ENCODE results near the gene CATSPERD.

DNA sequence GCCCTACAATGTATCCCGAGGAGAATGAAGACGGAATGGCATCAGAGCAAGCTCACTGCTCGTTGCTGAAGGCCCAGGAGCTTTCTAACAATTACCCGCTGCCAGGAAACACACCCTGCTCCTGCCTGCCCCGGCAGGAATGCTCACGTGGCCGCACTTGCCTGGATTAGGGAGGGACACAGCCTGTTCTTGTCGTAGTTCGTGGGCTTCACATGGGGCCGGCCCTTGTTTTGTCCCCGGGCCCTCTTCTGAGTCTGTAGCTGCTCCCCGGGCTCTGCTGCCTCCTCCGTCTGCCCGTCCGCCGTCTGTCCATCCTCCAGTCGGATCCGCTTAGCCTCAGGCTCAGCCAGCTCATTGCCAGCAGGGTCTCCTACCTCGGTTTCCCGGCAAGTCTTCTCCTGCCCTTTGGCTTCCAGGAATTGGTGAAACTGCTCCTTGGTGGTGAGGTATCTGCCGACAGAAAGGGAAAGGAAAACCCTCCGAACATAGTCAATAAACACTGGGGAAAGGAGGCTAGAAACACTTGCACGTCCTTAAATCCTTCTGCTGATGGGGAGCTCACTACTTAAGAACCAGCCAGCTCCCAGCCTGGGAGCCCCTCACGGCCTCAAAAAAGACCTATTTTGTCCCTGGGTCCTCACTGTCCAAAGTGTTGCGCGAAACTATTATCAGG is 69.6 kb downstream of the CATSPERD start:
- TF ChIP-seq, protein P1, sequence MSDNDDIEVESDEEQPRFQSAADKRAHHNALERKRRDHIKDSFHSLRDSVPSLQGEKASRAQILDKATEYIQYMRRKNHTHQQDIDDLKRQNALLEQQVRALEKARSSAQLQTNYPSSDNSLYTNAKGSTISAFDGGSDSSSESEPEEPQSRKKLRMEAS (CRISPR knock-in tag; IDR thresholded peaks at IDR 0.05): no peak
- TF ChIP-seq, protein P2, sequence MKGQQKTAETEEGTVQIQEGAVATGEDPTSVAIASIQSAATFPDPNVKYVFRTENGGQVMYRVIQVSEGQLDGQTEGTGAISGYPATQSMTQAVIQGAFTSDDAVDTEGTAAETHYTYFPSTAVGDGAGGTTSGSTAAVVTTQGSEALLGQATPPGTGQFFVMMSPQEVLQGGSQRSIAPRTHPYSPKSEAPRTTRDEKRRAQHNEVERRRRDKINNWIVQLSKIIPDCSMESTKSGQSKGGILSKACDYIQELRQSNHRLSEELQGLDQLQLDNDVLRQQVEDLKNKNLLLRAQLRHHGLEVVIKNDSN (CRISPR knock-in tag; IDR thresholded peaks at IDR 0.05): no peak
- TF ChIP-seq, protein P3, sequence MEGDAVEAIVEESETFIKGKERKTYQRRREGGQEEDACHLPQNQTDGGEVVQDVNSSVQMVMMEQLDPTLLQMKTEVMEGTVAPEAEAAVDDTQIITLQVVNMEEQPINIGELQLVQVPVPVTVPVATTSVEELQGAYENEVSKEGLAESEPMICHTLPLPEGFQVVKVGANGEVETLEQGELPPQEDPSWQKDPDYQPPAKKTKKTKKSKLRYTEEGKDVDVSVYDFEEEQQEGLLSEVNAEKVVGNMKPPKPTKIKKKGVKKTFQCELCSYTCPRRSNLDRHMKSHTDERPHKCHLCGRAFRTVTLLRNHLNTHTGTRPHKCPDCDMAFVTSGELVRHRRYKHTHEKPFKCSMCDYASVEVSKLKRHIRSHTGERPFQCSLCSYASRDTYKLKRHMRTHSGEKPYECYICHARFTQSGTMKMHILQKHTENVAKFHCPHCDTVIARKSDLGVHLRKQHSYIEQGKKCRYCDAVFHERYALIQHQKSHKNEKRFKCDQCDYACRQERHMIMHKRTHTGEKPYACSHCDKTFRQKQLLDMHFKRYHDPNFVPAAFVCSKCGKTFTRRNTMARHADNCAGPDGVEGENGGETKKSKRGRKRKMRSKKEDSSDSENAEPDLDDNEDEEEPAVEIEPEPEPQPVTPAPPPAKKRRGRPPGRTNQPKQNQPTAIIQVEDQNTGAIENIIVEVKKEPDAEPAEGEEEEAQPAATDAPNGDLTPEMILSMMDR (IDR thresholded peaks at IDR 0.05): no peak
- no peak for TF ChIP-seq CREB1 (CRISPR knock-in tag; IDR thresholded peaks at IDR 0.05)
- no peak for TF ChIP-seq JUN (CRISPR knock-in tag; IDR thresholded peaks at IDR 0.05)
- no peak for TF ChIP-seq ZNF263 (CRISPR knock-in tag; IDR thresholded peaks at IDR 0.05; ENCODE audit: low read depth)
- TF ChIP-seq ZNF416 (CRISPR knock-in tag; IDR thresholded peaks at IDR 0.05): no peak
- TF ChIP-seq SMAD3 (CRISPR knock-in tag; IDR thresholded peaks at IDR 0.05; ENCODE audit: borderline replicate concordance): no peak
- TF ChIP-seq MXD4 (CRISPR knock-in tag; IDR thresholded peaks at IDR 0.05; ENCODE audit: borderline replicate concordance): no peak
